H54 (cell line): Measurements from ENCODE around the gene THSD7B.
A peak's percentile ranks its signal among the peaks of the same experiment; 100 is the strongest.
"Not testable (repeated sequence)": the region's sequence is repeated elsewhere in the genome, so short reads cannot be mapped to it uniquely, and the experiment has no call there.

Experiments used
- DNase-seq: peaks from one replicate; pipeline ENCODE4 v3.0.0; 2011; ENCODE audit warnings: low spot score, mixed read lengths; ENCODE audit not compliant: insufficient read length
- FAIRE-seq: peaks from 3 replicates; lab custom pipeline; 2011; peaks lifted over from hg19 to GRCh38; lab: Jason Lieb, UNC
- POLR2A ChIP-seq: IDR thresholded peaks from 2 replicates; pipeline ENCODE4 v1.6.1; 2011; ENCODE audit warnings: low read depth, mild to moderate bottlenecking, low read length

THSD7B gene

GRCh38 chr2:136929531-136929930 lies 164.2 kb downstream of the THSD7B start:
- no peak for FAIRE-seq
- TF ChIP-seq POLR2A, result no peak

GRCh38 chr2:136932700-136933099 lies 167.4 kb downstream of the THSD7B start:
- no peak for TF ChIP-seq POLR2A
- FAIRE-seq (no peak), DNase-seq (peak; percentile 2)

More at GRCh38 chr2:136929531-136929930, 164.2 kb downstream of the THSD7B start:
- no peak for DNase-seq

- DNase-seq (no peak), FAIRE-seq (no peak)
- TF ChIP-seq POLR2A, result no peak
Measured at GRCh38 chr2:136935119-136935518, 169.8 kb downstream of the THSD7B start.

GRCh38 chr2:136956050-136956449 lies 190.7 kb downstream of the THSD7B start:
- no peak for FAIRE-seq
- no peak for DNase-seq
- TF ChIP-seq POLR2A, result no peak

GRCh38 chr2:136957044-136957443 lies 191.7 kb downstream of the THSD7B start:
- no peak for FAIRE-seq
- DNase-seq, result peak; percentile 2
- TF ChIP-seq POLR2A, result no peak

- TF ChIP-seq POLR2A, result no peak
- no peak for FAIRE-seq
- DNase-seq, result no peak
Measured at GRCh38 chr2:136962105-136962725, 196.9 kb downstream of the THSD7B start.

- TF ChIP-seq POLR2A, result no peak
- FAIRE-seq, result no peak
- no peak for DNase-seq
Measured at GRCh38 chr2:136966485-136966884, 201.1 kb downstream of the THSD7B start.

- FAIRE-seq, result no peak
- TF ChIP-seq POLR2A, result no peak
Measured at GRCh38 chr2:136980303-136980702, 215.0 kb downstream of the THSD7B start.

GRCh38 chr2:136981689-136982088 lies 216.3 kb downstream of the THSD7B start:
- not testable (repeated sequence) for FAIRE-seq, DNase-seq

More at GRCh38 chr2:136980303-136980702, 215.0 kb downstream of the THSD7B start:
- no peak for DNase-seq

- TF ChIP-seq POLR2A, result no peak
- DNase-seq (no peak), FAIRE-seq (no peak)
Measured at GRCh38 chr2:136985044-136985443, 219.7 kb downstream of the THSD7B start.

- DNase-seq (no peak), FAIRE-seq (no peak)
- TF ChIP-seq POLR2A, result no peak
Measured at GRCh38 chr2:136986605-136987221, 221.4 kb downstream of the THSD7B start.

GRCh38 chr2:136990316-136990715 lies 225.0 kb downstream of the THSD7B start:
- no peak for TF ChIP-seq POLR2A
- FAIRE-seq (no peak), DNase-seq (no peak)

- no peak for FAIRE-seq
Measured at GRCh38 chr2:136994793-136995192, 229.4 kb downstream of the THSD7B start.

GRCh38 chr2:136997557-136997956 lies 232.2 kb downstream of the THSD7B start:
- FAIRE-seq, result no peak
- no peak for TF ChIP-seq POLR2A
- no peak for DNase-seq

More at GRCh38 chr2:136994793-136995192, 229.4 kb downstream of the THSD7B start:
- no peak for DNase-seq
- TF ChIP-seq POLR2A, result no peak

- DNase-seq (no peak), FAIRE-seq (no peak)
- no peak for TF ChIP-seq POLR2A
Measured at GRCh38 chr2:137000811-137001210, 235.5 kb downstream of the THSD7B start.
